ENCODE data around the gene ABAT.

Gene ABAT

GRCh38 chr16:8674413-8675022, at the start of gene ABAT:
Gene ABAT, plus strand, starts transcription at chr16:8674617. Its CDS starts 61,123 bp downstream, at chr16:8735740.
- DNase-seq = peak; percentile 81

- DNase-seq = no peak
Observed at GRCh38 chr16:8625491-8626087, 48.8 kb upstream of the ABAT start.

GRCh38 chr16:8626946-8627345, 47.5 kb upstream of the ABAT start:
- DNase-seq = no peak

- DNase-seq = no peak
Observed at GRCh38 chr16:8627456-8627855, 47.0 kb upstream of the ABAT start.

GRCh38 chr16:8628981-8629725, 45.3 kb upstream of the ABAT start:
- no peak for DNase-seq

- no peak for DNase-seq
Observed at GRCh38 chr16:8630255-8630953, 44.0 kb upstream of the ABAT start.

GRCh38 chr16:8631373-8631772, 43.0 kb upstream of the ABAT start:
- DNase-seq = no peak

- no peak for DNase-seq
Observed at GRCh38 chr16:8631818-8632465, 42.5 kb upstream of the ABAT start.

GRCh38 chr16:8632675-8633182, 41.7 kb upstream of the ABAT start:
- no peak for DNase-seq

- DNase-seq = peak; percentile 7
Observed at GRCh38 chr16:8634991-8635736, 39.3 kb upstream of the ABAT start.

- DNase-seq = no peak
Observed at GRCh38 chr16:8639694-8640093, 34.7 kb upstream of the ABAT start.

- DNase-seq = no peak
Observed at GRCh38 chr16:8641671-8642070, 32.7 kb upstream of the ABAT start.

- no peak for DNase-seq
Observed at GRCh38 chr16:8642146-8642545, 32.3 kb upstream of the ABAT start.

- DNase-seq = no peak
Observed at GRCh38 chr16:8644211-8645140, 29.9 kb upstream of the ABAT start.

- DNase-seq = no peak
Observed at GRCh38 chr16:8645141-8645521, 29.3 kb upstream of the ABAT start.

- no peak for DNase-seq
Observed at GRCh38 chr16:8645831-8646230, 28.6 kb upstream of the ABAT start.

- DNase-seq = no peak
Observed at GRCh38 chr16:8646326-8647053, 27.9 kb upstream of the ABAT start.

GRCh38 chr16:8647721-8648318, 26.6 kb upstream of the ABAT start:
- DNase-seq = no peak

- no peak for DNase-seq
Observed at GRCh38 chr16:8648877-8649276, 25.5 kb upstream of the ABAT start.
